Left forelimb (tissue), 1 donor: ENCODE measurements around the gene HERC6.
"Not testable (repeated sequence)": the region's sequence is repeated elsewhere in the genome, so short reads cannot be mapped to it uniquely, and the experiment has no call there.

Experiments used
- DNase-seq: peaks from one replicate; pipeline ENCODE4 v3.0.0-alpha.2; 2018; ENCODE audit warnings: low spot score

HERC6 gene

GRCh38 chr4:88390128-88390527 is 11.5 kb downstream of the HERC6 start:
- no peak for DNase-seq

DNA sequence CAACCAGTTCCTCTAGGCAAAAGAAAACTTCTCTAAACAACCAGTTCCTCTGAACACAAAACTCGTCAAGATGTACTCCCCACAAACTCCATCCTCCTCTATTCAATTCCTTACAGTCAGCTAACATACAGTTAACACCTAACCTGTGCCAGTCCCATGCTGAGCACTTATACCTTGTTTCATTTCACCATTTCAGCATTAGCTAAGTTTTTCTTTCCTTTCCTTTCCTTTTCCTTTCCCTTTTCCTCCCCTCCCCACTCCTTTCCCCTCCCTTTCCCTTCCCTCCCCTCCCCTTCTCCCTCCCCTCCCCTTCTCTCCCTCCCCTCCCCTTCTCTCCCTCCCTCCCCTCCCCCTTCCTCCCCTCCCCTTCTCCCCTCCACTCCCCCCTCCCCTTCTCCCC is 13.1 kb downstream of the HERC6 start:
- no peak for DNase-seq

GRCh38 chr4:88396681-88397080 is 18.0 kb downstream of the HERC6 start:
- DNase-seq = no peak

DNA sequence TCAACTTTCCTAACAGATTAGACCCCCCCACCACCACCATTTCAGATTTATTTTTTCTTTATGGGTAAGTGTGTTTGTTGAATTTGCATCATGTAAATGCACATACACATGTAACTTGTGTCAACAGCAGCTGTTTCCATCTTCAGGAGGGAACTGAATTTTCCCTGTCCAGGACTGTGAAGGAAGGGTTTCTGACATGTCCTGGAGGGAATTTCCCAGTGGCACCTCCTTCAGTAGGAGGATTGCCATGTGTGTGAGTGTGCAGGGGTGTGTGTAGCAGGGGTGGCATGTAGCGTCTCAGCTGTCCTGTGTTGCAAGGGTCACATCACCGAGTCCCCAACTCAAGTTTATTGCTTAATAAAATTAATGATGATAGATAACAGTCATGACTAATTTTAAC is 19.7 kb downstream of the HERC6 start:
- DNase-seq = no peak

GRCh38 chr4:88409206-88409605 is 30.6 kb downstream of the HERC6 start:
- DNase-seq = no peak

- DNase-seq = no peak
Measured at GRCh38 chr4:88409789-88410188, 31.1 kb downstream of the HERC6 start.

GRCh38 chr4:88411491-88412096 is 32.9 kb downstream of the HERC6 start:
- no peak for DNase-seq

- no peak for DNase-seq
Measured at GRCh38 chr4:88413801-88414200, 35.1 kb downstream of the HERC6 start.

DNA sequence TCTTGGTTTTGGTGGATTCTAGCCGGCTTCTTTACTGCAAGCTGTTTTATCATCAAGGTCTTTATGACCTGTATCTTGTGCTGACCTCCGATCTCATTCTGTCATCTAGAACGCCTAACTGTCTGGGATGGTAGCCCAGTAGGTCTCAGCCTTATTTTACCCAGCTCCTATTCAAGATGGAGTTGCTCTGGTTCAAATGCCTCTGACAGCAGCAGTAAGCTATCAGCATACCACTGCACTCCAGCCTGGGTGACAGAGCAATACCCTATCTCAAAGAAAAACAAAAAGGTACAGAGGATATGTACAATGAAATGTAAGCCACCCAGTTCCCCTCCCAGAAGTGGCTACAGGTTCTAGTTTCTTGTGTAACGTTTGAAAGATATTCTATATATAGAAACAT is 36.1 kb downstream of the HERC6 start:
- no peak for DNase-seq

DNA sequence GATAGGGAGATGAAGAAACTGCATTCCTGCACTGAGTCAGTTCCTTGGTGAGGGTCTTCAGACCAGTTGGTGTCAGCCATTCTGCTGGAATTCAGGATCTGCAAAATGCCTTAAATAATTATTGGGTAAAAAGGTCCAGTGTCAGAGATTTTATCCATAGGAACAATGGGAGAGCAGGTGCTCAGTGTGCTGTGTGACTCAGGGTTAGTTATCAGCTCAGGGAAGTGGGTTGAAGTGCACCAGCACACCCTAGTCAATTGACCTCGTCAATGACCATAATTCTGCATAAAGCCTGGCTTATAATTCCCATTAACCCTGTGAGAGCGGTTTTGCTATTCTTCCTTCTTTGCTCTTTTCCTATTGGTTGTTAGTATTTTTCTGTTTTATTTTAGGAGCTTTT is 37.3 kb downstream of the HERC6 start:
- DNase-seq = no peak

DNA sequence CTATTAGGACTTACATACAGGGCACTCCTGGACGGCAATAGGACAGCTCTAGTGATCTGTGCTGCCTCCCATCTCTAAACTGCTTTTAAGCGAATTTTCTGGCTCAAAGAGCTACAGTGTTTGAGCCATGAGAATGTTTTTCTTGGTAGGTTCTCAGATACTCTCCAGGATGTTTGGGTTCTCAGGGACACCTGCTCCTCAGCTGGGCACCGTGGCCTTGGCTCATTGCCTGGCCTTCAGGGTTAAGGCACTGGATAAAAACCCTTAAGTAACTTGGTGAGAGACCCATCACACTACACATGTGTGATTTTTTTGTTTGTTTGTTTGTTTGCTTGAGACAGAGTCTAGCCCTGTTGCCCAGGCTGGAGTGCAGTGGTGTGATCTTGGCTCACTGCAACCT is 39.8 kb downstream of the HERC6 start:
- DNase-seq = no peak

DNA sequence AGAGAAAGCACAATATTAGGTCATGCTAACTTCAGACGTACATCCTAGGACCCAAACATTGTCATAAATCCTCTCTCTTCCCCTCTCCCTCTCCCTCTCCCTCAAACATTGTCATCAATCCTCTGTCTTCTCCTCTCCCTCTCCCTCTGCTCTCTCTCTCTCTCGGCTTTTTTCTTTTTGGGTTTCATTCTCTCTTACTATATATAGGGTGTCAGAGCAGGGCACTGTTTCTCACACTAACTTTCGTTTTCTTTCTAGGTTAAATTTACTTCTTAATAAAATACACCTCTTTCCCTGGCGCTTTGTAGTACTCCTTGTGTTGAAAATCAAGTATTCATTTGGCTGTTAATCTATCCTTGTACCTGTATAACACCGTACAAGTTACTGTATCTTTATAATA is 41.2 kb downstream of the HERC6 start:
- no peak for DNase-seq

DNA sequence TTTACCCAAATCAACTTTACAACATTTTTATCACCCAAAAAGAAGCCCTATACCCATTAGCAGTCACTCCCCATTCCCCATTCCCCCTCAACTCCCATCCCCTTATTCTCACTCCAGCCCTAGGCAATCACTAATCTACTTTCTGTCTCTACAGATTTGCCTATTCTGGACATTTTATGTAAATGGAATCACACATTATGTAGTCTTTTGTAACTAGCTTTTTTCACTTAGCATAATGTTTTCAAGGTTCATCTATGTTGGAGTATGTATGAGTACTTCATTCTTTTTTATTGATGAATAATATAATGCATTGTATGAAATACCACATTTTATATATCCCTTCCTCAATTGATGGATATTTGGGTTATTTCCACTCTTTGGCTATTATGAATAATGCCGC is 42.2 kb downstream of the HERC6 start:
- DNase-seq = no peak

GRCh38 chr4:88422403-88422802 is 43.8 kb downstream of the HERC6 start:
- DNase-seq = no peak

- no peak for DNase-seq
Measured at GRCh38 chr4:88429401-88429800, 50.7 kb downstream of the HERC6 start.

DNA sequence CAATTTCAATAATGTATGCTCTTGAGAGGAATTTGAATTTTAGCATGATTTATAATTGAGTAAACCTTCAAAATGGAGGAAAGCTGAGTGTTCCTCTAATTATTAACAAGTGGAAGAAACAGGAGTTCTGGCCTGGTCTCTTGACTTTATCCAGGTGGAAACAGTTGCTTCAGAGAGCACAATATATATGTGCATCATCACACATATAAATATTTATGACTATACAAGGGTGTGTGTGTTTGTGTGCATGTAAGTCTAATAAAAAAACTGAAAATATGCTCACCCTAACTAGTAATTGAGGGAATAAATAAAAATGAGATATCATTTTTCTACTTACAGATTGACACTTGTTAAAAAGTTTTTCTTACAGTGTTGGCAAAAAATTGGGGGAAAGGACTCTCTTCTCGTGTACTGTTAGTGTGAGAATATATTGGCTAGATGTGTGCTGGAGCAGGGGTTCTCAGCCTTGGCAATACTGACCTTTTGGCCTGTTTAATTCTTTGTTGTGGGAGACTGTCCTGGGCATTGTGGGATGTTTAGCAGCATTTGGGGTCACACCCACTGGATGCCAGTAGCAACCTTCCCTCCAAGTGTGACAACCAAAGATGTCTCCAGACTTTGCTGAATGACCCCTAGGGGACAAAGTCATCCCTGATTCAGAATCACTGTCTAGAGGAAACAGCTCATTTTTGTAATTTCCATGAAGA is 57.5 kb downstream of the HERC6 start:
- DNase-seq = no peak

GRCh38 chr4:88437873-88438272 is 59.2 kb downstream of the HERC6 start:
- not testable (repeated sequence) for DNase-seq

GRCh38 chr4:88439161-88439760 is 60.6 kb downstream of the HERC6 start:
- DNase-seq = no peak

DNA sequence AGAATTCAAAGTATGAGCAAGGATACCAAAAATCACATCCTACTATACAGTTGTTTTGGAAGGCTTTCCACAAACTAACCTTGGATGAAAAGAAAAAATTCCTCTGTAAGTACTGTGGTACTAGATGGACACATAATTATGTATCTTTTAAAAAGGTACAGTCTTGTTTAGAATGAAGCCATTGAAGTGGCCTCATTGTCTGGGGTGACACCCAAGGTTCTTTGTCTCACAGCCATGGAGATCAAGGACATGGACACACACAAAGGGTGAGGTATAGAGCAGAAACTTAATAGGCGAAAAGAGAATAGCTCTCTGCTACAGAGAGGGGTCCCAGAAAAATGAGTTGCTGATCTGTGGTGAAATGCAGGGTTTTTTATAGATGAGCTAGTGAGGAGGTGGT is 61.5 kb downstream of the HERC6 start:
- DNase-seq = no peak

DNA sequence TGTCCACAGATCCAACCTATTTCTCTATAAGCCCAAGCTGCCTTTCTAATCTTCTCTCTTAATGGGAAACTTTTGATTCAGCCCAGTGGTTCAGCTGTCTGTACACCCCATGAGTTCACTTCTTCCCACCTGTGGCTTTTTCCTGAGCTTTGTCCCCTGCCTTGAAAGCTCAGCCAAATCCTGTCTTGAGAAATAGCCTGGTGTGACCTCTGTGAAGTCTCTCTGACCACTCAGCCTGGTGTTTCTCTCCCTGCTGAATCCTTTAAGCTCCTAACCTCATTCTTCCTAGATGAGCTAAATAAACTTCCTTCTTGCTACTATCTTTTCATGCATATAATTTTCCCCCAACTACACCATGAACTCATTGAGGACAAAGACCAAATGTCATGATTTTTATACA is 63.0 kb downstream of the HERC6 start:
- DNase-seq = no peak

DNA sequence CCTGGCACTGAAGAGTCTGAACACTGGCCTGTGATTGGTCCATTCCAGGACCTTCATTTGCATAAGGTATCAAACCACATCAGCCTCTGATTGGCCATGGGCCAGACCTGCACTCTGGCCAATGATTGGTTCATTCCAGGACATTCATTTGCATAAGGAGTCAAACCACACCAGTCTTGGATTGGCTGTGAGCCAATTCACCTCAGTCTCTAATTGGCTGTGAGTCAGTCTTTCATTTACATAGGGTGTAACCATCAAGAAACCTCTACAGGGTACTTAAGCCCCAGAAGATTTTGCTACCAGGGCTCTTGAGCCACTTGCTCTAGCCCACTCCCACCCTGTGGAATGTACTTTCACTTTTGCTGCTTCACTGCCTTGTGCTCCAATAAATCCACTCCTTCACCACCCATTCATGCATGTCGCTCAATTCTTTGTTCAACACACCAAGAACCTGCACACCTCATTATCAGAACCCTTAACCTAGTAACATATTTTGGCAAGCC is 64.1 kb downstream of the HERC6 start:
- no peak for DNase-seq

DNA sequence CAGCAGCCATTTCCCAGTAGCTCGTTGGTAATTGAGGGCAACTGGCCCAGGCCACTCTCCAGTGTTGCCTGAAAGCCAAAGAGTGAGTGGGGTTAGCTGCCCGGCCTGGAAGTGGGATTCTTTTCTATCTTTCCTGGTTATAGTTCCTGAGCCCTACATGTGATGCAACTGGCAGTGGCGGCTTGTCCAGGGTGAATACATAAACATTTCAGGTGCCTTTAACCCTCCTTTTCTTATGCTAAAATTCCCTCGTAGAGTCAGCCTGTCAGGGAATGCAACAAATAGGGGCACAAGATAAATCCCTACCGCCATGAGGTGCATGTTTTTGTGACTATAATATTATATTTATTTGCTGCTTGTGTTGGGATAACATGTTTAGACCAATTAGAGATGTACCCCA is 64.8 kb downstream of the HERC6 start:
- DNase-seq = no peak

- no peak for DNase-seq
Measured at GRCh38 chr4:88445252-88445651, 66.6 kb downstream of the HERC6 start.

- no peak for DNase-seq
Measured at GRCh38 chr4:88446124-88446523, 67.5 kb downstream of the HERC6 start.
